22Rv1 (cell line): ENCODE measurements around the gene CFAP46.

Source experiments
- H3K27ac ChIP-seq: fragments of 450-650 bp; 2 replicates; pipeline ENCODE4 v1.5.1; 2017
- ZFX ChIP-seq: fragments of 450-650 bp; IDR thresholded peaks from 2 replicates; pipeline ENCODE4 v1.6.1; 2017; ENCODE audit warnings: antibody characterized with exemption, borderline replicate concordance
- TF ChIP-seq, protein P1 (sequence below): fragments of 450-650 bp; IDR thresholded peaks from 2 replicates; pipeline ENCODE4 v1.5.1; 2017; ENCODE audit warnings: mild to moderate bottlenecking

Gene CFAP46

GRCh38 chr10:132815168-132815857, 127.1 kb downstream of the CFAP46 start:
- TF ChIP-seq ZFX, result no peak
- TF ChIP-seq, protein P1, sequence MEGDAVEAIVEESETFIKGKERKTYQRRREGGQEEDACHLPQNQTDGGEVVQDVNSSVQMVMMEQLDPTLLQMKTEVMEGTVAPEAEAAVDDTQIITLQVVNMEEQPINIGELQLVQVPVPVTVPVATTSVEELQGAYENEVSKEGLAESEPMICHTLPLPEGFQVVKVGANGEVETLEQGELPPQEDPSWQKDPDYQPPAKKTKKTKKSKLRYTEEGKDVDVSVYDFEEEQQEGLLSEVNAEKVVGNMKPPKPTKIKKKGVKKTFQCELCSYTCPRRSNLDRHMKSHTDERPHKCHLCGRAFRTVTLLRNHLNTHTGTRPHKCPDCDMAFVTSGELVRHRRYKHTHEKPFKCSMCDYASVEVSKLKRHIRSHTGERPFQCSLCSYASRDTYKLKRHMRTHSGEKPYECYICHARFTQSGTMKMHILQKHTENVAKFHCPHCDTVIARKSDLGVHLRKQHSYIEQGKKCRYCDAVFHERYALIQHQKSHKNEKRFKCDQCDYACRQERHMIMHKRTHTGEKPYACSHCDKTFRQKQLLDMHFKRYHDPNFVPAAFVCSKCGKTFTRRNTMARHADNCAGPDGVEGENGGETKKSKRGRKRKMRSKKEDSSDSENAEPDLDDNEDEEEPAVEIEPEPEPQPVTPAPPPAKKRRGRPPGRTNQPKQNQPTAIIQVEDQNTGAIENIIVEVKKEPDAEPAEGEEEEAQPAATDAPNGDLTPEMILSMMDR, result no peak
- no peak overlapping the region for H3K27ac ChIP-seq

DNA sequence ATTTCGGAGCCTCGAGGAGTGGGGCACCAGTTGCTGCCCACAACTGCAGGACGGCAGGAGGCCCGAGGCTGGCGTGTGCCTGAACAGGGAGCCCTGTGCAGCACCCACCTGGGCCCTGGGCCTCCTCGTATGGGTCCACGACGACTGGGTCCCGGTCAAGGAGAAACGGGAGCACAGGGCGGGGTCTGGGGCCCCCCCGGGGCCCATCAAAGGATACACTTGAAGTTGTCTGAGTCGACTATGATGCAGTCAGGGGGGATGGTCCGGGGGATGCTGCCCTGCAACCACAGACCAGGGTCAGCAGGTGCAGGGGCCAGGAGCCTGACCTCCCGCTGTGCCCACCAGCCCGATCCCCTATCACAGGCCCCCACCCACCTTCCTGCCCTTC, 127.9 kb downstream of the CFAP46 start:
- TF ChIP-seq, protein P1, result no peak
- no peak for TF ChIP-seq ZFX
- H3K27ac ChIP-seq, result no peak overlapping the region

- no peak for TF ChIP-seq ZFX
- TF ChIP-seq, protein P1, result no peak
- H3K27ac ChIP-seq, result no peak overlapping the region
These were observed 128.6 kb downstream of the CFAP46 start for GRCh38 chr10:132813560-132814468.

DNA sequence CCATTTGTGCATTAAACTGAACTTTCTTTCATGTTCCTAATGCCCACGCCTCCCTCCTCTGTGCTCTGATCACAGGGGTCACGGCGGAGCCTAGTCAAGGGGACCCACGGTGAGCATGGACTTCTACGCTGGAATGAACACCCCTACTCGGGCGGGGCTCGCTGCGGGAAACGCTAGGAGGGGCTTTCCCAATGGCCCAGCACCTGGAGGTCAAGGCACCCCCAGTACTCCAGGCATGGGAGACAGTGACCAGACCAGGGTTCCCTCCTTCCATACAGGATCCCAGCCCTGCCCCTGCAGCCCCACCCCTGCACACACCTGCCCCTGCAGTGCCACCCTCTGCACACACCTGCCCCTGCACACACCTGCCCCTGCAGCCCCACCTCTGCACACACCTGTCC, 129.4 kb downstream of the CFAP46 start:
- no peak for TF ChIP-seq ZFX
- TF ChIP-seq, protein P1, result no peak
- H3K27ac ChIP-seq, result no peak overlapping the region

DNA sequence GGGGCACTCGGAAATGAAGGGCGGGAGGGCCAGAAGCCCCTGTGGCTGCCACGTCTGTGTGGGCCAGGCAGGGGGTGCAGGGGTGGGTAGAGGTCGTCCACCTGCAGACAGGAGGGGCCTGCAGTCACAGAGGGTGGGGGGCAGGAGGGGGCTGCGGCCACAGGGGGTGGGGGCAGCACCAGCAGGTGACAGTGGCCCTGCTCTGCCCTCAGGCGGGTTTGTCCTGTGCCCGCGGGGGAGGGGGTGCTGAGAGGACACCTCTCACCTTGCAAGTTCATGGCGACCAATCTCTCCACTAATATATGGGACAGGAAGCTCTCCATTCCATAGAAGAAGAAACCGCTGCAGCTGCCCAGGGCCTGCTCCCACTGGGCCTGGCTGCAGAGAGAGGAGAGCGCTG, 129.8 kb downstream of the CFAP46 start:
- TF ChIP-seq ZFX, result no peak
- TF ChIP-seq, protein P1, result no peak
- no peak overlapping the region for H3K27ac ChIP-seq

DNA sequence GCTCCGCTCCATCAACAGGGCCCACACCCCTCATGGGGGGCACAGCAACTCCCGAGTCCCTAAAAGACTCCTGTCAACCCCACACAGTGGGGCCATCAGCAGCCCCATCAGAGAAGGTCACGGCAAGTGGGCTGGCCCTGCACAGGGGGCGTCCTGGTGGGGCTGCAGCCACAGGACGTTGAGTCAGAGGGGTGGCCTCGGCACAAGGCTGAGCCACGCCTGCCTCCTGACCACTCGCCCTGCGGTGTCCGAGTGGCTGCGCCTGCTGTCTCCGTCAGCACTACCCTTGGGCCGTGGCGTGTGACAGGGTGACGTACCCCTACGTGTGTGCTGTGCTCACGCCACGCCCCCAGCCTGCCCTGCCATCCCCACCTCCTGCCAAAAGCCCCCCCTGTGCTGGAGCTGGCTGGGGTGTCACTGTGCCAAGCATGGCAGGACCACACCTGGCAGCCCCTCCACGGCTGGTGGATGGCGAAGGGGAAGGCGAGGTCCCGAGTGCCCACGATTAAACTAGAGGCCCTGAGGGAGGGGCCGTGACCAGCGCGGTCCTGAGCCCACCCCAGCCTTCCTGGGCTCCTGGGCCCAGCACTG, 130.4 kb downstream of the CFAP46 start:
- no peak overlapping the region for H3K27ac ChIP-seq
- no peak for TF ChIP-seq ZFX
- TF ChIP-seq, protein P1, result no peak
